Left colon (tissue), 2 donors: ENCODE measurements around the gene ADORA1. TPM values are rescaled to one million over a fixed set of nuclear protein-coding genes. Genes with fewer than 3 reads are reported as not detected.

Experiments
- ATAC-seq: fragments of 200-7000 bp; cut with Tn5 transposase; one replicate; pipeline ENCODE4 v1.9.1; 2020; ENCODE audit warnings: mild to moderate bottlenecking, moderate library complexity
- DNase-seq, 2 donors: peaks; one replicate each; pipeline ENCODE4 v3.0.0-alpha.2; 2020
- intact Hi-C, 2 donors: fragments of 100-400 bp; cut with DNase I in 1 of 2; cut with micrococcal nuclease in 1 of 2; formaldehyde crosslinking; loops; one replicate each; pipeline versions ENCODE4 v1.11.2 to v1.14.0; 2022; cut with DNase I, micrococcal nuclease
- total RNA-seq, 2 donors: library from RNA; stranded (reverse); fragmentation: NEBNext Ultra II Directional; extraction: Animal tissue kit (Norgen Biotek cat#: 25700); gene quantifications; one replicate each; pipeline ENCODE4 v1.2.1, GENCODE V29; 2021
- donor health status: DM: no; HTN: no; CAD: no.
- donor health status: DM: yes; HTN: yes; CAD: no.

The ADORA1 gene
- total RNA-seq, 2 donors from 2014 or later = 0.37 to 0.39 TPM

GRCh38 chr1:203117611-203118575 lies 9.6 kb upstream of the ADORA1 start:
- ATAC-seq (peak; percentile 83), DNase-seq (peak in 1 of 2 donors; percentile 70)
- intact Hi-C loops = loop anchor here in 1 of 2 donors (1.0 to 5.0 kb wide), 2 partner anchors 24 to 99 kb away; no protein-coding TSS in a partner anchor

- intact Hi-C loops = no loop called here
- no peak for DNase-seq
Measured at GRCh38 chr1:203120325-203121153, 7.0 kb upstream of the ADORA1 start.

DNA sequence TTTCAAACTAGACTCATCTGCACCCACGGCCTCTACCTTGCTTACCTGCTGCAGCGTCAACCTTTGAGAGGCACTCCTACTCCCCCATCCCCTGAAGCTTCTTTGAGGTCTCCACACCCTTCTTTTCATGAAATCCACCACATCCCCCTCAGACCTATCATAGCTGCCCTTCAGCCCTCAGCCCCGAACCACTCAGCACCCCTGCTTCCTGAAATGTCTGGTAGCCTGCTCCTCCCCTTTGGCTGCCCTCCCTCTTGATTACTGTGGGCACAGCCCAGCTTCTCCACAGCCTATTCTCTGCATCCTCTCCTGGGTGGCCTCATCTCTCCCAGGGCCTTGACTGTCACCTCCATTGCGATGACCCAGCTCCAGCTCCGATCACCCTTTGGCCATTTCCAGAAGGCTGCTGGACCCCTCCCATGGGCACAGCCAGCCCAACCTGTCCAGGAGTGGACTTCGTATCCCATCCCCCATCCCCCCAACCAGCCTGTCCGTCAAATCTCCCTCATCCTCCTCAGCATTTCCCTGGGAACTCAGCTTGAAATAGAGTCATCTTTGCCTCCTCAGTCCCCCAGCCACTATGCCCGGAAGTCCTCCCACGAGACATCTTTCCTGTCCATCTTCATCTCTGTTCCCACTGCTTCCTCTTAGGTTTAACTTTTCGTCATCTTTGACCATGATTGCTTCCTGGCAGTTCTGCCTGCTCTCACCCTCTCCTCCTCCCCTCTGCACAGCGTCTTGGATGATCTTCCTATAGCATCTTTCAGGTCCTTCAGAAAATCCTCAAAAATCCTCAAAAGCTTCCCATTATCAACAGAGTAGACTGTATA lies 6.1 kb upstream of the ADORA1 start:
- intact Hi-C loops = no loop called here
- ATAC-seq (no peak), DNase-seq (no peak)

More at GRCh38 chr1:203120325-203121153, 7.0 kb upstream of the ADORA1 start:
- no peak for ATAC-seq

DNA sequence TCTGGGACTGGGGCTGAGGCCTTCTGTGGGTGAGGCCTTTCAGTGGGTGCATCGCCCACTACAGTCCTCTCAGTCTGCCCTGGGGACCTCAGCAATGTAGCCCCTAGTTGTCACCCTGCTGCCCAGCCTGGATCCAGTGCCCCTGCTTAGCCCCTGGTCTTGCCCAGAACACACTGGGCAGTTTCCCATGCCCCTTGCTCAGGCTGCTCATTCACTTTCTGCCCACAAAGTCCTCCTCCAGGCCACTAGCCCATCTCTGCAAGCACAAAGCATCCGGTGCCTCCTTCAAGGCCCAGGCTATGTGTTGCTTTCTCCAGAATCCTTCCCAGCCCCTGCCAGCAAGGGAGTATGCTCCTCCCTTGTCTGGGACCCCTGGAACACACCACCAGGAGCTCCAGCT lies 5.4 kb upstream of the ADORA1 start:
- no peak for ATAC-seq
- DNase-seq = no peak
- intact Hi-C loops = no loop called here

GRCh38 chr1:203124011-203124410 lies 3.5 kb upstream of the ADORA1 start:
- intact Hi-C loops = no loop called here
- no peak for ATAC-seq
- no peak for DNase-seq

GRCh38 chr1:203124546-203125317 lies 2.8 kb upstream of the ADORA1 start:
- no peak for ATAC-seq
- no peak for DNase-seq
- intact Hi-C loops = no loop called here

DNA sequence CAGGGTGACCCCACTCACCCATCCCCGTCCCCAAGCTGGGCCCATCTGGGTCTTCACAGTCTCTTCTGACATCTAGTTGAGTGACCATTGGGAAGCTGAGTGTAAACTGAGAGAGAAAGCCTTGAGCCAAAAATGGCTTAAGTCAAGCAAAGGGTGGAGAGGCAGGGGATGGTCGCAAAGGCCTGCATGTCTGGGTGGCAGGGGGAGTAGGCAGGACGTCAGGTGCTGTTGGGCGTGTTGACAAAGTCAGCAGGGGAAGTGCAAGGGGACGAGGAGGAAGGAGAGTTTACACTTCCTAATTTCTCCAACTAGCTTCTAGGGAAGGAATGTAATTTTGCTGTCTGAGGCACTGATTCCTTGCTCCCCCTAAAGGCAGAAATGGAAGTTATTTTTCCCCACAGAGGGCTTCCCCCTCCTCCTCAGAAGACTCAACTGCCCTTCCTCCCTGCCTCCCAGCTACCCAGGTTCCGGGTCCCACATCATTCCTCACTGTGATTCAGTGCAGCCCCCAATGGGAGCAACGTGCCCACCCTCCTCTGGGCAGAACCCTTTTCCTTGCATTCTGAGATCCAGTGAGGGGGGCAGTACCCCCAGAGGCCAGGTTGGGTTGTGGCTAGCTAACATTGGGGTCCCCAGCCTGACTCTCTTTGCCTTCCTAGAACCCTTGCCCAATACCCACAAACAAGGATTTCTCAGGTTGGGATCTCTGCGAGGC lies 1.2 kb upstream of the ADORA1 start:
- intact Hi-C loops = no loop called here
- DNase-seq (no peak), ATAC-seq (no peak)

- ATAC-seq (no peak), DNase-seq (no peak)
- intact Hi-C loops = no loop called here
Measured at GRCh38 chr1:203126866-203127665, 460 bp upstream of the ADORA1 start.

GRCh38 chr1:203128431-203128715 lies 847 bp downstream of the ADORA1 start:
- intact Hi-C loops = no loop called here
- DNase-seq (no peak), ATAC-seq (no peak)

GRCh38 chr1:203128716-203129500 lies 1.4 kb downstream of the ADORA1 start:
- DNase-seq (no peak), ATAC-seq (no peak)
- intact Hi-C loops = no loop called here

- ATAC-seq (no peak), DNase-seq (no peak)
- intact Hi-C loops = no loop called here
Measured at GRCh38 chr1:203129501-203130231, 2.1 kb downstream of the ADORA1 start.

DNA sequence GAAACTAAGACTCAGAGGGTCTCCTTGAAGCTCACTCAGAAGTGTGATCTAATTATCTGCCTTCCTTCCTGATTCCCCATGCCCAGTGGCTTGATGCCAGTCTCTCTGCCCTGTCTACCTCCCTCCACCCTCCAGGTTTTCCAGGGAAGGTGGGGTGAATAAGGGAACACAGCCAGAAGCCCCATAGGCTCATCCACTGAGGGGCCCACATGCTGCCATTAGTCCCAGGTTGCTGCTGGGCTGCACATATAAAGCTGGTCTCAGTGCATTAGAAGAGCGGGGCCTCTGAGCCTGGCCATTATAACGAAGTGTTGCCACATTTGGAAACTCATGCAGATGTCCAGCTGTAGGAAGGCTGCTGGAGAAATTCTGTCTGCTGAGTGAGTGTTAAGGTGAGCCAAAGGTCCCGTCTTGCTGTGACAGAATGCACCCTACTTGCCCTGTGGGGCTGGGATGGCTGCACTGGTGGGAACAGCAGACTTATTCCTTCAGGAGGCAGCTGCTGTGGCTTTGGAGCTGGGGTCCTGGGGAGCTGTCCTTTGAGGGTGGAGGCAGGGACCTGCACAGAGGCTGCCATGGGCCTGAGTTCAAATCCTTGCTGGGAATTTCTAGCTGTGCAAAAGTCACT lies 2.9 kb downstream of the ADORA1 start:
- no peak for ATAC-seq
- intact Hi-C loops = no loop called here
- no peak for DNase-seq

DNA sequence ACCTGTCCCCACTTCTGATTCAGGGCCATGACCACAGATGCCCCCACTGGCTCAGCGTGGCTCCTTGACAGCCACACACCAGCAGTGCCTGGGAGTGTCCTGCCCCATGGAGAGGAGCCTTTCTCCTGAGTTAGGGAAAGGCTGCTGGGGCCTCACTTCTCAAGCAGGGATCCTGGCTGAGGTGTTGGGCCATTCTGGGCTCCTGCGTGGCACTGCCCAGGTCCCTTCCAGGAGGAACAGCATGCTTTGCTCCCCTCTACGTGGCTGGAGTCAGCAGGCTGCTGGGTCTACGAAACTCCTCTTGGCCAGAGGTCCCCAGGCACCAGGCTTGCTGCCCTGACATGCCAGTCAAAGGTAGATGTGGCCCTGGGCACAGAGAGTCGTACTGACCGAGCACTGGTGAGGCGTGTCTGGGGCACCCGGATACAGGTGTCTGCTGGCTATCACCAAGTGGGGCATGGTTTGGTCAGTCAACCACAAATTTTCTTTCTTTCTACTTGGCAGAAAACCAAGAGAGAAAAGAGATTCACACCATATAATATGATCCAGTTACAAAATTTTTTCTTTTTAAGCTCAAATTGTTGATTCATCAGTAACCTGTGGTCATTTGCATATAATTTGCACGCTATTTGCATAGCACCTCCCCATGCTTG lies 4.1 kb downstream of the ADORA1 start:
- intact Hi-C loops = no loop called here
- no peak for DNase-seq
- ATAC-seq = no peak

DNA sequence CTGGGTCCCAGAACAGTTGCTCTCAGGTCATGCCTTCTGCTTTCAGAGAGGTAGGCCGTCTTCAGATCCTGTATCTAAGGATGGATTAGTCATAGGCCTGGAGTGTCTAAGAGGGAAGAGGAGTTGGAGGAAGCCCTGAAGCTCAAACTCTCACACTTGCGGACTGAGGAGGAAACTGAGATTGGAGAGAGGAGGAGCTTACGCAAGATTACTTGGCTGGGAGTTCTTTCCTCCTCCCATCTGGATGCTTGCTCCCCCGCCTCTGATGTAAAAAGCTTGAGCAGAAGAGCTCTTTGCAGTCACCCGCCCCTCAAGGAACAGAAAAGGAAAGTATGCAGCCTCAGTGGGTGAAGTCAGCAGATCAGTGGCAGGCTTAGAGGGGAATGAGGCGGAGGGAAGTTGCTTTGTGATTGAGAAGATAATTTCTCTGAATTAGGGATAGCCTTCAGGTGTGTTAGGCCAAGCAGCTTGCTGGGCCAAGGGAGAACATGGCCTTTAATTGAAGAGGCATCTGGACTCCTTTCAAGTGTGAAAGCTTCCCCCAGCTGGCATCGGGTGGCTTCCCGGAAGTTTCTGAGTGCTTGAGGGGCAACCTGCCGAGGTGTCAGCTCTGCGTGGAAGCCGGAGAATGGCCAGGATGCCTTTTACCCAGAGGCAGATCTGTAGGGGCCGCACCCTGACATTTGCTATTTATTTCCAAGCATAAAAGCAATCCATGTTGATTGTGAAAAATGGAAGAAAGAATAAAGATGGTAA lies 6.6 kb downstream of the ADORA1 start:
- DNase-seq (no peak), ATAC-seq (no peak)
- intact Hi-C loops = no loop called here
